OCI-LY1 (cell line): ENCODE results near the gene LEFTY1.

Experiments
- EZH2 ChIP-seq: fragments of 200-600 bp; sonication (generic), shearing (Covaris generic); IDR thresholded peaks from 2 replicates; pipeline ENCODE4 v1.8.0; 2017; ENCODE audit warnings: borderline replicate concordance, mixed run types, mild to moderate bottlenecking, antibody characterized with exemption, low read length, moderate library complexity, mixed read lengths
- TF ChIP-seq, protein P1 (sequence below): fragments of 200-600 bp; sonication (generic), shearing (Covaris generic); IDR thresholded peaks from 2 replicates; pipeline ENCODE4 v1.5.1; 2017; ENCODE audit warnings: mild to moderate bottlenecking, antibody characterized with exemption, low read length, moderate library complexity, mixed read lengths

DNA sequence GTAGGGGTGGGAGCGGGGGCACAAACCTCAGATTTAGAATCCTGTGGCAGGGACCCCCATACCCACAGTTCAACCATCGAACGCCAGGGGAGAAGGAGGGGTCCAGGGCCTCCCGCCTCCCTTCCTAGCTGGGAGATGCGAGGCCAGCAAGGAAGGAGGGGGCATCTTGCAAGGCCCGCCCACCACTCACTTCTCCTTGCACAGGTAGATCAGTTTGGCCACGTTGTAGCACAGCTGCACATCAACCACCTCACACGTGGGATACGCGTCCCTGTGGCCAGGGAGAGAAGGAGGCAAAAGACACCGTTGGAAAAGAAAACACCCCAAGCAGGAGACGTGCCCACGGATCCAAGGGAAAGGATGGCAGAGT lies 26.4 kb downstream of the LEFTY1 start:
- TF ChIP-seq, protein P1, sequence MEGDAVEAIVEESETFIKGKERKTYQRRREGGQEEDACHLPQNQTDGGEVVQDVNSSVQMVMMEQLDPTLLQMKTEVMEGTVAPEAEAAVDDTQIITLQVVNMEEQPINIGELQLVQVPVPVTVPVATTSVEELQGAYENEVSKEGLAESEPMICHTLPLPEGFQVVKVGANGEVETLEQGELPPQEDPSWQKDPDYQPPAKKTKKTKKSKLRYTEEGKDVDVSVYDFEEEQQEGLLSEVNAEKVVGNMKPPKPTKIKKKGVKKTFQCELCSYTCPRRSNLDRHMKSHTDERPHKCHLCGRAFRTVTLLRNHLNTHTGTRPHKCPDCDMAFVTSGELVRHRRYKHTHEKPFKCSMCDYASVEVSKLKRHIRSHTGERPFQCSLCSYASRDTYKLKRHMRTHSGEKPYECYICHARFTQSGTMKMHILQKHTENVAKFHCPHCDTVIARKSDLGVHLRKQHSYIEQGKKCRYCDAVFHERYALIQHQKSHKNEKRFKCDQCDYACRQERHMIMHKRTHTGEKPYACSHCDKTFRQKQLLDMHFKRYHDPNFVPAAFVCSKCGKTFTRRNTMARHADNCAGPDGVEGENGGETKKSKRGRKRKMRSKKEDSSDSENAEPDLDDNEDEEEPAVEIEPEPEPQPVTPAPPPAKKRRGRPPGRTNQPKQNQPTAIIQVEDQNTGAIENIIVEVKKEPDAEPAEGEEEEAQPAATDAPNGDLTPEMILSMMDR: no peak
- no peak for TF ChIP-seq EZH2
